Measurements from ENCODE around the gene RGMB.
"Not testable (repeated sequence)": the region's sequence is repeated elsewhere in the genome, so short reads cannot be mapped to it uniquely, and the experiment has no call there.

The RGMB gene

DNA sequence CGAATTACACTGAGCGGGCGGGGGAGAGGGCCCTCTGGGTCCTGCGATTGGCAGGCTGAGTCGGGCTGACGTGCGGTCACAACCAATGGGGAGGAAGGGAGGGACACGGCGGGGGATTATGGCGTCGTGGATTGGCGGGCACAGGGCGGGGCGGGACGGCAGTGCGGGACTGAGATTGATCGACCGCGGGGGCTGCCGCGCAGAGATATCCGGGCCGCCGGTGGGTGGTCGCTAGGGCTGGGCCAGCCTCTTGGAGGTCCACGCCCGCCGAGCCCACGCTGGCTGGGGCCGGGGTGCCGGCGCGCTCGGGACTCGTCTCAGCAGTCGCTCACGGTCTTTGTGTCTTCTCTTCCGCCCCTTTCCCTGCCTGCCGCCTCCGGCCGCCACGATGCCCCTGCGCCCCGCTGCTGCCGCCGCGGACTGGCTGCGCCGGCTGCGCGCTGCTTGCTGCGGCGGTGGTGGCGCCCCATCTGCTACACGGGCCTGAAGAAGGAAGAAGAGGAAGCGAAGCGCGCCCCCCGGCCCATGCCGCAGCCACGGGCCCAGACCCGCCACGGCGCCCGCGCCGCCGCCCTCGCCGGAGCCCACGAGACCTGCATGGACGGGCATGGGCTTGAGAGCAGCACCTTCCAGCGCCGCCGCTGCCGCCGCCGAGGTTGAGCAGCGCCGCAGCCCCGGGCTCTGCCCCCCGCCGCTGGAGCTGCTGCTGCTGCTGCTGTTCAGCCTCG, at the start of gene RGMB:
TSS of gene RGMB (plus strand) at position 200 of the 728 bp plus-strand sequence. CDS start at position 608, 408 bp downstream.
- no peak for TF ChIP-seq CTCF (IDR thresholded peaks at IDR 0.05; ENCODE audit: borderline replicate concordance, control extremely low read depth, extremely low read depth, insufficient read depth, missing control alignments)
- in situ Hi-C loops (cut with MboI; ENCODE audit: low sequenced_read_pairs, unreplicated experiment) = no loop called here
- DNase-seq (ENCODE audit: low spot score) = peak; percentile 96

DNA sequence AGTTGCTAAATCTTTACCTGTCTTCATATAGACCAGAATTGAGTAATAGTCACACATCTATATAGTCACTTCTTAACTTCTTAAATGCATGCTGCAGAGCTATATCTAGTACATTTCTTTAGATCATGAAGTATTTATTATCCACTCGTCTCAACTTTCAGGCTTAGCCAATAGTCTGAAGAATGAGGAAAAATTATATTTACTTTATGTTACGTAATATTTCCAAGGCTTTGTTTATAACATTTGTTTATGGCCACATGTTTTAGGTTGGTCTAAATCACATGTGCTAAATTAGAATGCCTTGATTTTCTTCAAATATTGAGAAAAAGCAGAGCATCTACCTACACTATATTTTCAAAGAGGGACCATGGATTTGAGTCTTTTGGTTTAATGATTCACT, 47.2 kb upstream of the RGMB start:
- in situ Hi-C loops (cut with MboI; ENCODE audit: low sequenced_read_pairs, unreplicated experiment) = no loop called here
- no peak for DNase-seq (ENCODE audit: low spot score)
- TF ChIP-seq CTCF (IDR thresholded peaks at IDR 0.05; ENCODE audit: borderline replicate concordance, control extremely low read depth, extremely low read depth, insufficient read depth, missing control alignments) = no peak

DNA sequence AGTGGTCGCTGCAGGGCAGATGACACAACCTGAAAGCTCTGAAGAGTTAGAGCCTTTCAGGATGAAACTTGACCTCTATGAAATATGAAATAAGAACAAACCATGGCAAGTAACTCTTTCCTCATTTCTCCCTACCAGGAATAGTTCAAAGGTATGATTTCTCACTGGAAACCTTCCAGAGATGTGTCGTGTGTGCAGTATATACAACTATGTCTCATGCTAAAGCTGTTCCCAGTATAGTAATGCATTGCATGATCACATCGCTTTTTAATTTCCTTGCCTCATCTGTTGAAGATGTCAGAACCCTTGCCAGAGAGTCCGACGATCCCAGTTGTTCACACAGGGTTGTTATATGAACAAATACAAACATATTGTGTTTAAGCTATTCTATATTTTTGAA, 45.8 kb upstream of the RGMB start:
- no peak for TF ChIP-seq CTCF (IDR thresholded peaks at IDR 0.05; ENCODE audit: borderline replicate concordance, control extremely low read depth, extremely low read depth, insufficient read depth, missing control alignments)
- in situ Hi-C loops (cut with MboI; ENCODE audit: low sequenced_read_pairs, unreplicated experiment) = no loop called here
- no peak for DNase-seq (ENCODE audit: low spot score)

GRCh38 chr5:98734646-98735045, 38.8 kb upstream of the RGMB start:
- no peak for TF ChIP-seq CTCF (IDR thresholded peaks at IDR 0.05; ENCODE audit: borderline replicate concordance, control extremely low read depth, extremely low read depth, insufficient read depth, missing control alignments)
- DNase-seq (ENCODE audit: low spot score) = no peak
- in situ Hi-C loops (cut with MboI; ENCODE audit: low sequenced_read_pairs, unreplicated experiment) = no loop called here

- no peak for TF ChIP-seq CTCF (IDR thresholded peaks at IDR 0.05; ENCODE audit: borderline replicate concordance, control extremely low read depth, extremely low read depth, insufficient read depth, missing control alignments)
These were observed 37.5 kb upstream of the RGMB start for GRCh38 chr5:98735806-98736507.

DNA sequence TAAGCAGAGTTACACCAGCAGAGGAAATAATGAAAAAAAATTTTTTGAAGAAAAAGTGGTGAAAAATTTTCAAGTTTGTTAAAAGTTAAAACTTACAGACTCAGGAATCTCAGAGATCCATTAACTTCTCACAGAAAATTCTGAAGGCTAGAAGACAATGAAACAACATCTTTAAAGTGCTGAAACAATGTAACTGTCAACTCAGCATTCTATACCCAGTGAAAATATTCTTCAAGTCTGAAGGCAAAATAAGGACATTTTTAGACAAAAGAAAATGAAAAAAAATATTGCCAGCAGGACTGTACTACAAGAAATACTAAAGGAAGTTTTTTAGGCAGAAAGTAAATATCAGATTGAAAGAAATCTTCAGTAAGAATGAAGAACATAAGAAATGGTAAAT, 36.7 kb upstream of the RGMB start:
- in situ Hi-C loops (cut with MboI; ENCODE audit: low sequenced_read_pairs, unreplicated experiment) = no loop called here
- TF ChIP-seq CTCF (IDR thresholded peaks at IDR 0.05; ENCODE audit: borderline replicate concordance, control extremely low read depth, extremely low read depth, insufficient read depth, missing control alignments) = no peak
- no peak for DNase-seq (ENCODE audit: low spot score)

More at GRCh38 chr5:98735806-98736507, 37.5 kb upstream of the RGMB start:
- in situ Hi-C loops (cut with MboI; ENCODE audit: low sequenced_read_pairs, unreplicated experiment) = no loop called here
- no peak for DNase-seq (ENCODE audit: low spot score)

- in situ Hi-C loops (cut with MboI; ENCODE audit: low sequenced_read_pairs, unreplicated experiment); DNase-seq (ENCODE audit: low spot score): not testable (repeated sequence)
These were observed 36.0 kb upstream of the RGMB start for GRCh38 chr5:98737441-98737840.

GRCh38 chr5:98738481-98739149, 34.8 kb upstream of the RGMB start:
- in situ Hi-C loops (cut with MboI; ENCODE audit: low sequenced_read_pairs, unreplicated experiment); DNase-seq (ENCODE audit: low spot score): not testable (repeated sequence)

Data from GM13976 (cell line).